Activated T-helper 1 cell treated with anti-CD3 and anti-CD28 coated beads, Interleukin-2, amount 50 U/mL, for 16 hours (primary cell): ENCODE data around the gene FAM229A.
"Not testable (repeated sequence)": the region's sequence is repeated elsewhere in the genome, so short reads cannot be mapped to it uniquely, and the experiment has no call there.

ENCODE experiments used
- DNase-seq, 2 donors: peaks; one replicate each; pipeline ENCODE4 v3.0.0-alpha.2; 2020; ENCODE audit warnings: low read depth in 1 of 2, low spot score in 1 of 2

Gene FAM229A

GRCh38 chr1:32377541-32378220 lies 15.4 kb upstream of the FAM229A start:
- DNase-seq: no peak

- no peak for DNase-seq
Observed at GRCh38 chr1:32376199-32376598, 13.9 kb upstream of the FAM229A start.

- no peak for DNase-seq
Observed at GRCh38 chr1:32373996-32374592, 11.8 kb upstream of the FAM229A start.

GRCh38 chr1:32372149-32372756 lies 10.0 kb upstream of the FAM229A start:
- DNase-seq: no peak

GRCh38 chr1:32367912-32368635 lies 5.8 kb upstream of the FAM229A start:
- no peak for DNase-seq

GRCh38 chr1:32365445-32365844 lies 3.2 kb upstream of the FAM229A start:
- DNase-seq: no peak

GRCh38 chr1:32364836-32365235 lies 2.6 kb upstream of the FAM229A start:
- DNase-seq: no peak

DNA sequence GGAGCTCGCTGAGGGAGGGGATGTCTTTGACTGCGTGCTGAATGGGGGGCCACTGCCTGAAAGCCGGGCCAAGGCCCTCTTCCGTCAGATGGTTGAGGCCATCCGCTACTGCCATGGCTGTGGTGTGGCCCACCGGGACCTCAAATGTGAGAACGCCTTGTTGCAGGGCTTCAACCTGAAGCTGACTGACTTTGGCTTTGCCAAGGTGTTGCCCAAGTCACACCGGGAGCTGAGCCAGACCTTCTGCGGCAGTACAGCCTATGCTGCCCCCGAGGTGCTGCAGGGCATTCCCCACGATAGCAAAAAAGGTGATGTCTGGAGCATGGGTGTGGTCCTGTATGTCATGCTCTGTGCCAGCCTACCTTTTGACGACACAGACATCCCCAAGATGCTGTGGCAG lies 1.4 kb upstream of the FAM229A start:
- DNase-seq: no peak

- no peak for DNase-seq
Observed at GRCh38 chr1:32361674-32362473, 411 bp downstream of the FAM229A start.

DNA sequence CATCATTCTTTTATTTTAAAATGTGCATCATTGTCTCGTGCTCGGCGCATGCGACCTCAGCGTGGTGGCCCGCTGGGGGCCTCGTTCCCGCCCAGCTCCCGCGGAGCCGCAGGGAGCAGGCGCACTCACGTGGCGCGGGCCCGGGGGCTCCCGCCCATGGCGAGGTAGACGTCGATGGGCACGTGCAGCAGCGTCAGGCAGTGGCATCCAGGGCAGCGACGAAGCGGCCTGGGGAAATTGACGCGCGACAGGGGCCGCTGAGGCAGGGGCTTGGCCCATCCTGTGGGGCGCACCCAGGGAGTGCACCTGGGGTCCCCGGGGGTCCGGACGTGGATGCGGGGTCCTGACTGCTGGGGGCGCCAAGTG lies 994 bp downstream of the FAM229A start:
- no peak for DNase-seq

DNA sequence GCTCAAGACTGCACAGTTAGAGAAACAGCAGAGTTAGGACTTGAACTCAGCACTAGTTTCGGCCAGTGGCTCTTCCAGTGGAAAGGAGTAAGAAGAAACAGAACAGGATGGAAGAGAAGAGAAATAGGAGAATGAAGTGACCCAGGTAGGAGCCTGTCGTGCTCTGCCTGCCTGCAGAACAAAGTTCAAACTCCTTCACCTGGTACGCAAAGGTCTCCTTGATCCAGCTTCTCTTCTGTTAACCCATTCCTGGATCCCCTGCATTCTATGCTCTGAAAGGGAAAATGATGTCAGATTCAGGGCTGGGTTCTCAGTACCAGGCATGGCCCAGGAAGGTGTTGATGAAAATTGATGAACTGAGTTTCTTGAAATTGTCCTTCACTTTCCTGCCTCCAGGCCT lies 3.9 kb downstream of the FAM229A start:
- DNase-seq: no peak

DNA sequence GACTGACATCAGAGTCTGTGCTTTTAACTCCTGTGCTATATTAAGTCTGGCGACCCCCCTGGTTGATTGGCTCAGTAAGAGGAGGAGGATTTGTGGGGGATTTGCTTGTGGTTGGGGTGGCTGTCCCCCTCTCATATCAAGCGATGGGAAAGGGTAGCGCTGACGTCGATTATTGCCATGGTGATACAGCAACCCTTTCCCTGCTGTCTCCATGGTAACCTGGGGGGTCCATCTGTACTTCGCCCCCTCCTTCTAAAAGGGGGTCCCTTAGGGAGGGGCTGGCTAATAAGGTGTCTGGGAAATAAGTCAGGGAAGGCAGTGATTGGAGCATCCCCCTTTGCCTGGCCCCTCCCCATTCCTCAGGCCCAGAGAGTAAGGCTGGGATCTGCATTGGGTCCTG lies 4.7 kb downstream of the FAM229A start:
- DNase-seq: no peak

GRCh38 chr1:32356478-32356877 lies 5.8 kb downstream of the FAM229A start:
- no peak for DNase-seq

DNA sequence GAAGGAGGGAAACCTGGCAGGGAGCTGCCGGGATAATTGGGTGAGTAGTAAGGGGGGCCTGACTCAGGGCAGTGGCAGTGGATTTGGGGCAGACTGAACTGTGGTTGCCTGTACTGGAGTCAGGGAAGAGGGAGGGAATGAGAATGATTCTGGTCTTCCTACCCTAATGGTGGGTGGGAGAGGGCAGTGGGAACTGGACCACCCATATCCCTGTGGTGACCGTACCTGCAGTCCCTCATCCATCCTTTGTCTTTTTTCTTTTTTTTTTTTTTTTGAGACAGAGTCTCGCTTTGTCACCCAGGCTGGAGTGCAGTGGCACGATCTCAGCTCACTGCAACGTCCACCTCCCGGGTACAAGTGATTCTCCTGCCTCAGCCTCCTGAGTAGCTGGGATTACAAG lies 6.5 kb downstream of the FAM229A start:
- not testable (repeated sequence) for DNase-seq

DNA sequence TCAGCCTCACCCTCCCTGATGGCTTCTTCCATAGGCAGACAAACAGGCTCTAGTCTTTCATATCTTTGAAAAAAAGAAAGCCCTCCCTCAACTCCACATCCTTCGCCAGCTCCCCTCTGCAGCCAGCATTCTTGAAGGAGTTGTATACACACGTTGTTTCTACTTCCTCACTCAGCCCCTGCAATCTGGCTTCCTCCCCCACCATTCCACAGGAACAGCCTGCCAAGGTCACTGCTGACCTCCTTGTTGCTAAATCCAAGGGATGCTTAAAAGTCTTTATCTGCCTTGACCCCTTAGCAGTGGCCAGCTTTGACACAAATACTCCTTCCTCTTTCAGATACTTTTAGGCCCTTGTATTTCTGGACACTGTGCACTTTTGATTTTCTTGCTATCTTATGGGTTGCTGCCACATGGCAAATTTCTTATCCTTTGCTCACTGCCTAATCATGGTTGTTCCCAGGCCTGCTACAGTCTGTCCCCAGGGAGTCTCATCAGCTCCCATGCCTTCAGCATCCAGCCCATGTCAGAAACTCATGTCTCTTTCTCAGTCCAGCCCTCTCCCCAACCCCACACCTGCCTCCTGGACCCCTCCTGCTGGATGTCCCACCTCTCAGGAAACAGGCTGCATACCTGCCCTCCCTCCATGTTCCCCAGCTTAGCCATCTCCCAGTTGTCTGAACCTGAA lies 8.3 kb downstream of the FAM229A start:
- no peak for DNase-seq

- DNase-seq: no peak
Observed at GRCh38 chr1:32353431-32353830, 8.9 kb downstream of the FAM229A start.

GRCh38 chr1:32352831-32353383 lies 9.4 kb downstream of the FAM229A start:
- no peak for DNase-seq

- no peak for DNase-seq
Observed at GRCh38 chr1:32352239-32352745, 10.0 kb downstream of the FAM229A start.

DNA sequence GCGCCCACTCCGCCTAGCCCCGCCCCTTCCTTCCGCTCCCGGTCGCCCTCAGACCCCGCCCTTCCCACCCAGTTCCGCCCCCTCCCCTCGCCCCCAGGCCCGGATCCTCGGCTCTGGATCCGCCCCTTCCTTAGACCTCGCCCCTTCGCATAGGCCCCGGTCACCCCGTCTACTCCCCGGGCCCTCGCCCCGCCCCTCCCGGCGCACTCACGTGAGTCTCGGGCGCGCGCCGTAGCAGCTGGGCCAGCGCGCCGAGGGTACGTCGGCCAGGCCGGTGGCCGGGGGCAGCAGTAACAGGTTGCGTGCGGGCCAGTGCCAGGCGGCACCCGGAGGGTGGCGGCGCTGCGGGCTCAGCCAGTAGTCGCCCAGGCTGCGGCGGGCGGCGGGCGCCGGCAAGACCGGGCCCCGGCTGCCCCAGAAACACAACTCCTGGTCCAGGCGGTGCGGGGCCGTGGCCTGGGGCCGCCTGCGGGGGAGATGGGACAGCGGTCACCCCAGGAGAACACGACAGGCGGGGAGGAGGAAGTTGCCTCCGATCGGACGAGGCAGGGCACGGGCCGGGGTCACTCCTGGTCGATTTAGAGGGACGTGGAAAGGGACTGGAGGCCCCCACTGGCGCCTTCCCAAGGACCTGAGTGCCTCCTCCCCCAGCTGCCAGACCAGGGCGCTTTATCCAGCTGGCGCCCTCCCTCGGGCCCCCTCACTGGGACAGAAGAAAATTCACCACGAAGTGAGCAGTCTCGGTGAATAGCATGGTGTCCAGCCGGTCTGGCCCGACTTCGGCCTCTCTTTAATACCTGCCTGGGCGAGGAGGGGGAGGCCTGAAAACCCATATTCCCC lies 10.7 kb downstream of the FAM229A start:
- DNase-seq: peak; percentile 83 to 86
